BJ (cell line): ENCODE data around the gene XCL2. TPM values are rescaled to one million over a fixed set of nuclear protein-coding genes. Genes with fewer than 3 reads are reported as not detected.

ENCODE experiments used
- CTCF ChIA-PET: fragments of 350-600 bp; formaldehyde crosslinking; extraction: SDS; loops from one replicate; lab custom pipeline; 2021; ENCODE audit warnings: antibody characterized with exemption, inconsistent platforms; lab: Yijun Ruan, JAX
- POLR2A ChIA-PET: fragments of 300-600 bp; sonication (Branson Sonifier 250); formaldehyde crosslinking; extraction: SDS; loops from one replicate; lab custom pipeline; 2021; ENCODE audit warnings: antibody characterized with exemption; lab: Charles Lee
- DNase-seq: peaks from one replicate; pipeline ENCODE4 v3.0.0-alpha.2; 2011; ENCODE audit warnings: low read depth
- H3K27me3 ChIP-seq: 2 replicates; pipeline ENCODE4 v1.6.0; 2011; ENCODE audit warnings: low read length; ENCODE audit not compliant: control insufficient read depth, insufficient read depth
- H3K36me3 ChIP-seq: 2 replicates; pipeline ENCODE4 v1.5.1; 2011; ENCODE audit warnings: low read length; ENCODE audit not compliant: control insufficient read depth, insufficient read depth
- H3K4me3 ChIP-seq: 2 replicates; pipeline ENCODE4 v1.5.1; 2011; ENCODE audit warnings: low read depth, mild to moderate bottlenecking, control low read depth, low read length
- CTCF ChIP-seq: IDR thresholded peaks from 2 replicates; pipeline ENCODE4 v1.5.1; 2011; ENCODE audit warnings: low read depth, mild to moderate bottlenecking, control low read depth, inconsistent platforms, low read length, moderate library complexity; ENCODE audit not compliant: insufficient read depth
- polyA plus RNA-seq: library from polyadenylated mRNA; depleted of rRNA; stranded (reverse); fragments of >200 nt; gene quantifications from 2 replicates; pipeline ENCODE4 v1.2.3, GENCODE V29; 2011

XCL2 gene
- polyA plus RNA-seq, 1 experiment = not detected

DNA sequence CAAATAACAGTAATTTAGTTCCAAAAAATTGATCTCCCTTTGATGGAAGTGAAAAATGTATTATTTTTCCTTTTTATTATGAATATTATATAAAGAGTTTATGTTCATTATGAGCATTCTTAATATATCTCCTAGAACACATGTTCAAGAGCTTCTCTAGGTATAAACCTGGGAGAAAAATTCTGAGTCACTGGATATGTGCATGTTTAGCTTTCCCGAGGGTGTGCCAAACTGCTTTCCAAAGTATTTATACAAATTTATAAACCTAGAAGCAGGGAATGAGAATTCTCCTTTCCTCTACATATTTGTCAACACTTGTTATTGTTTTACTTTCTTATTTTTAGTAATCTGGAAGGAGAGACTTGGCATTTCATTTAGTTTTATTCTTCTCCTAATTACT is 25.0 kb downstream of the XCL2 start:
- Histone ChIP-seq H3K4me3 (no peak overlapping the region), H3K36me3 (no peaks in the 10 kb centered on the region), H3K27me3 (peaks cover 1% of the 10 kb centered on the region; the same call in 1 of the 2 replicates)
- DNase-seq = no peak
- POLR2A ChIA-PET = no interaction called here
- CTCF ChIA-PET = no interaction called here
- TF ChIP-seq CTCF = no peak

GRCh38 chr1:168518201-168518689 is 25.6 kb downstream of the XCL2 start:
- no peak for TF ChIP-seq CTCF
- DNase-seq = no peak
- Histone ChIP-seq H3K27me3 (peaks cover 1% of the 10 kb centered on the region; the same call in 1 of the 2 replicates), H3K4me3 (no peak overlapping the region), H3K36me3 (no peaks in the 10 kb centered on the region)
- ChIA-PET POLR2A (no interaction called here), CTCF (no interaction called here)

DNA sequence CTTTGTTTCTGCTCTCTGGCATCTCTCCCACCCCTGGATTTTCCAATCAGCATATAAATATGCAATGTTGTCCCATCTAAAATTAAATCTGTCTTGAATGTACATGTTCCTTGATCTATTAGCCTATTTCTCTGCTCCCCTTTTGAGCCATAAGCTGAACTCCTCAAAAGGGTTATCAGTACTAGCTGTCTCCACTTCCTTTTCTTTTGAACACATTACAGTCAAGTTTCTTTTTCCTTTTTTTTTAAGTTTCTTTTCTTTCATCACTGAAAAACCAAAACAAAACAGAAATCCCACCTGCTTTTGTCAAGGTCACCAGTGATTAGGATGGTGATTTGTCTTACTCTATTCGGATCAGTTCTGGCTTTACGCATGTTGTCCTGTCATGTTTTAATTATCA is 29.3 kb downstream of the XCL2 start:
- CTCF ChIA-PET = interaction anchor here (0.7 kb wide), 1 partner anchor 13 kb away, joined by 4 read pairs; no protein-coding TSS in a partner anchor
- DNase-seq = no peak
- no peak for TF ChIP-seq CTCF
- Histone ChIP-seq H3K36me3 (no peaks in the 10 kb centered on the region), H3K27me3 (peaks cover 1% of the 10 kb centered on the region; the same call in 1 of the 2 replicates), H3K4me3 (no peak overlapping the region)
- POLR2A ChIA-PET = no interaction called here

DNA sequence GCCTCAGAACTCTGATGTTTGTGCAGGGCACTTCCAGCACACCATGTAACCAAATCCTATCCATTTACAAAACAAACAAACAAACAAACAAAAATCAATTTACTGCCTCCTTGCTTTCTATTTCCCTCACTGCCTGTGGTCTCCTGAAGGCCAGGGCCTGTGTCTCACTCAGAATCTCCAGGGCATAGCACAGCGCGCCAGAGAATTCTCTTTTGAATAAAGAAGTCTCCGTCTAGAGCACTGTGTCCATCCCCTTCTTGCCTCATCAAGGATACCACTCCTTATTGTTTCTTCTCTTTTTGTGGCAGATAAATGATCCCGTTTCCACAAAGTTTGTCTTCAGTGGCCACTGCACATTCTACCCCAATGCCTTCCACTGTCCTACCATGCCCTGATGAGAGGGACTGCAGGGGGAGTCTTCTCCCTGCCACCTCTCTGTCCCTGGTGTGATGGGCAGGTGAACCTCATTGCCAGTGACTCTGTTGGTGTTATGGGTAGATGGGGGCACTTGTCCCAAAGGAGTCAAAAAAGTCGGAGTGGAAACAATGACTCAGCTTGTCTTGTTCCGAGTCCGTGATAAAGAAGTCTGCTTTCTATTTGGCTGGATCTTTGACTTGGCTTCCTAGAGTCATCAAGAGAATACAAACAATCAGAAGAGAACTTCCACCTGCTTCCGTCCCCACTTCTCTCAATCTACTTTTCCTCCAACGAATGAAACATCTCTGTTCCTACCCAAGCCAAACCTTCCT is 30.0 kb downstream of the XCL2 start:
- no peak for TF ChIP-seq CTCF
- Histone ChIP-seq H3K36me3 (no peaks in the 10 kb centered on the region), H3K27me3 (peaks cover 1% of the 10 kb centered on the region; the same call in 1 of the 2 replicates), H3K4me3 (no peak overlapping the region)
- POLR2A ChIA-PET = no interaction called here
- DNase-seq = no peak
- CTCF ChIA-PET = interaction anchor here (0.7 kb wide), 1 partner anchor 13 kb away, joined by 4 read pairs; no protein-coding TSS in a partner anchor

GRCh38 chr1:168512864-168513595 is 30.8 kb downstream of the XCL2 start:
- Histone ChIP-seq H3K27me3 (peaks cover under 1% of the 10 kb centered on the region; the same call in 1 of the 2 replicates), H3K4me3 (no peak overlapping the region), H3K36me3 (no peaks in the 10 kb centered on the region)
- ChIA-PET CTCF (no interaction called here), POLR2A (no interaction called here)
- DNase-seq = no peak
- TF ChIP-seq CTCF = no peak
